HL-60 (cell line): ENCODE measurements around the gene ZNF507.
A peak's percentile ranks its signal among the peaks of the same experiment; 100 is the strongest.

ENCODE experiments used
- DNase-seq, 2 experiments: peaks; one replicate each; pipeline ENCODE4 v3.0.0-alpha.2; 2010 to 2020; ENCODE audit warnings: low read depth in 1 of 2, low spot score in 1 of 2
- H3K27ac ChIP-seq: fragments of 250-450 bp; sonication (Bioruptor Pico); replicated peaks from 2 replicates; pipeline ENCODE4 v1.5.1; 2020; ENCODE audit warnings: mild to moderate bottlenecking, moderate library complexity
- H3K27me3 ChIP-seq: fragments of 250-450 bp; sonication (Bioruptor Pico); 2 replicates; pipeline ENCODE4 v1.5.1; 2021; ENCODE audit warnings: mild to moderate bottlenecking, moderate library complexity; ENCODE audit not compliant: insufficient read depth, poor library complexity, severe bottlenecking
- H3K4me3 ChIP-seq: replicated peaks from 2 replicates; pipeline ENCODE4 v1.5.1; 2011; ENCODE audit warnings: mild to moderate bottlenecking, control low read depth, low read length; ENCODE audit not compliant: insufficient read depth
- CTCF ChIP-seq: IDR thresholded peaks from one replicate; pipeline ENCODE4 v1.5.1; 2011; ENCODE audit warnings: low read length, control low read depth, inconsistent platforms; ENCODE audit not compliant: insufficient read depth
- GABPA ChIP-seq: IDR thresholded peaks from 2 replicates; pipeline ENCODE4 v1.6.1; 2012; ENCODE audit warnings: low read depth
- POLR2AphosphoS5 ChIP-seq: IDR thresholded peaks from 2 replicates; pipeline ENCODE4 v1.6.1; 2012; ENCODE audit warnings: low read depth
- REST ChIP-seq: IDR thresholded peaks from 2 replicates; pipeline ENCODE4 v1.6.1; 2012; ENCODE audit warnings: low read depth; ENCODE audit not compliant: insufficient replicate concordance
- SPI1 ChIP-seq: IDR thresholded peaks from 2 replicates; pipeline ENCODE4 v1.6.1; 2012; ENCODE audit warnings: low read depth, mild to moderate bottlenecking, borderline replicate concordance

The ZNF507 gene

GRCh38 chr19:32339988-32340874 lies 5.2 kb upstream of the ZNF507 start:
- Histone ChIP-seq H3K27ac (no peak overlapping the region), H3K4me3 (no peak overlapping the region), H3K27me3 (no peaks in the 10 kb centered on the region)
- TF ChIP-seq CTCF = peak; percentile 64
- TF ChIP-seq REST = no peak
- peak in 1 of 2 experiments; percentile 35 for DNase-seq

- DNase-seq = no peak
- Histone ChIP-seq H3K27ac (no peak overlapping the region), H3K4me3 (no peak overlapping the region), H3K27me3 (no peaks in the 10 kb centered on the region)
- TF ChIP-seq GABPA = no peak
- no peak for TF ChIP-seq CTCF
- no peak for TF ChIP-seq REST
- no peak for TF ChIP-seq SPI1
- TF ChIP-seq POLR2AphosphoS5 = no peak
Measured at GRCh38 chr19:32342695-32343094, 2.7 kb upstream of the ZNF507 start.

- no peak overlapping the region for H3K4me3 ChIP-seq
- TF ChIP-seq SPI1 (no peak), REST (no peak), POLR2AphosphoS5 (no peak), CTCF (no peak), GABPA (no peak)
- H3K27me3 ChIP-seq = no peaks in the 10 kb centered on the region
- H3K27ac ChIP-seq = no peak overlapping the region
- no peak for DNase-seq
Measured at GRCh38 chr19:32343550-32344262, 1.7 kb upstream of the ZNF507 start.
